Memory B cell (primary cell): Measurements from ENCODE around the gene NOXA1.
A peak's percentile ranks its signal among the peaks of the same experiment; 100 is the strongest.
"Not testable (repeated sequence)": the region's sequence is repeated elsewhere in the genome, so short reads cannot be mapped to it uniquely, and the experiment has no call there.

Experiments
- ATAC-seq: fragments of 150-1000 bp; cut with Tn5 transposase; 2 replicates; pipeline ENCODE4 v1.10.0; 2021; ENCODE audit warnings: low read depth, mild to moderate bottlenecking, moderate library complexity
- DNase-seq, 2 donors: peaks; one replicate each; pipeline ENCODE4 v3.0.0; 2022; ENCODE audit warnings: low spot score in 2 of 2
- H3K27ac Mint-ChIP-seq: one replicate; pipeline ENCODE4 v1.8.0; 2022; ENCODE audit warnings: mild to moderate bottlenecking, moderate library complexity, mixed read lengths
- H3K27me3 Mint-ChIP-seq: one replicate; pipeline ENCODE4 v1.8.0; 2022; ENCODE audit warnings: mixed read lengths
- H3K36me3 Mint-ChIP-seq: one replicate; pipeline ENCODE4 v1.8.0; 2022; ENCODE audit warnings: mild to moderate bottlenecking, mixed read lengths
- H3K4me1 Mint-ChIP-seq: one replicate; pipeline ENCODE4 v1.8.0; 2022; ENCODE audit warnings: mixed read lengths
- H3K4me3 Mint-ChIP-seq: one replicate; pipeline ENCODE4 v1.8.0; 2022; ENCODE audit warnings: mild to moderate bottlenecking, moderate library complexity, mixed read lengths
- H3K9me3 Mint-ChIP-seq: one replicate; pipeline ENCODE4 v1.8.0; 2022; ENCODE audit warnings: mixed read lengths

Gene NOXA1

GRCh38 chr9:137460363-137461315, 37.4 kb downstream of the NOXA1 start:
- H3K4me1 Mint-ChIP-seq, result peaks cover 5% of the 10 kb centered on the region
- no peak overlapping the region for H3K27ac Mint-ChIP-seq
- peak in 1 of 2 donors; percentile 35 for DNase-seq
- H3K27me3 Mint-ChIP-seq, result no peaks in the 10 kb centered on the region
- peak overlapping the region; percentile 14 for H3K4me3 Mint-ChIP-seq
- peaks cover 3% of the 10 kb centered on the region for H3K36me3 Mint-ChIP-seq
- no peak for ATAC-seq
- no peaks in the 10 kb centered on the region for H3K9me3 Mint-ChIP-seq

- Mint-ChIP-seq H3K27ac (no peak overlapping the region), H3K4me3 (peak overlapping the region; percentile 14), H3K36me3 (no peaks in the 10 kb centered on the region), H3K9me3 (no peaks in the 10 kb centered on the region), H3K27me3 (no peaks in the 10 kb centered on the region), H3K4me1 (peaks cover 2% of the 10 kb centered on the region)
- no peak for DNase-seq
- ATAC-seq, result no peak
Observed at GRCh38 chr9:137461316-137461662, 38.1 kb downstream of the NOXA1 start.

- no peaks in the 10 kb centered on the region for H3K9me3 Mint-ChIP-seq
- peaks cover 2% of the 10 kb centered on the region for H3K4me1 Mint-ChIP-seq
- peak overlapping the region; percentile 89 for H3K27ac Mint-ChIP-seq
- H3K27me3 Mint-ChIP-seq, result no peaks in the 10 kb centered on the region
- ATAC-seq, result peak; percentile 79
- no peaks in the 10 kb centered on the region for H3K36me3 Mint-ChIP-seq
- peak overlapping the region; percentile 75 for H3K4me3 Mint-ChIP-seq
- peak; percentile 85 to 90 for DNase-seq
Observed at GRCh38 chr9:137461663-137462395, 38.6 kb downstream of the NOXA1 start.

DNA sequence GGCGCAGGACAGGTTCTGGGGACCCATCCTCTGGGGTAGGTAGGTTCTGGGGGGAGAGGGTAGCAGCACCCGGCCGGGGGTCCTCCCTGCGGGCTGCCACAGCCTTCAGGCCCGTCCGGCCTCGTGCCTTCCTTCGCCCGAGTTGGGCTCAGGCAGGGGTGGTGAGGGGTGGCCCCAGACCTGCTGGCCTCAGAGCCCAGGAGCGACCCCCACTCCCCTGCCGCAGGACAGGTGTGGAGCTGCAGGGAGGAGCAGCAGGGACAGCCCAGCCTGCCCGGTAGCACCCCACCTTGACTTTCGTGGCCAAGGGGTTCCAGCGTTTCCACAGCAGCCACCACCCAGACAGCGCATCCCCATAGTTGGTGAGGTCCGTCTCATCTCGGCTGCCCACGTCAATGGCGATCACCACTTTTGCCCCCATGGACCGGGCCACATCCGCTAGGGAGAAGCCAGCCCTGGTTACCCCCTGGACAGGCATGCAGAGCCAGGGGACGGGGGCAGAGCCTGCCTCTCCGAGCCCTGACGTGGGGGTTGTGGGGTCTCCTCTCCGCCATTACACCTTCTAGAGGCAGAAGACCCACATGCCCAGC, 39.3 kb downstream of the NOXA1 start:
- peak overlapping the region; percentile 75 for H3K4me3 Mint-ChIP-seq
- H3K27ac Mint-ChIP-seq, result peak overlapping the region; percentile 89
- ATAC-seq (no peak), DNase-seq (peak in 1 of 2 donors; percentile 35)
- H3K27me3 Mint-ChIP-seq, result no peaks in the 10 kb centered on the region
- H3K9me3 Mint-ChIP-seq, result no peaks in the 10 kb centered on the region
- no peaks in the 10 kb centered on the region for H3K36me3 Mint-ChIP-seq
- H3K4me1 Mint-ChIP-seq, result peaks cover 2% of the 10 kb centered on the region

- Mint-ChIP-seq H3K4me3 (peak overlapping the region; percentile 37), H3K36me3 (no peaks in the 10 kb centered on the region), H3K27me3 (no peaks in the 10 kb centered on the region), H3K9me3 (no peaks in the 10 kb centered on the region), H3K27ac (peak overlapping the region; percentile 81), H3K4me1 (peaks cover 2% of the 10 kb centered on the region)
- DNase-seq (no peak), ATAC-seq (no peak)
Observed at GRCh38 chr9:137462986-137463930, 40.1 kb downstream of the NOXA1 start.

GRCh38 chr9:137463931-137464290, 40.7 kb downstream of the NOXA1 start:
- no peaks in the 10 kb centered on the region for H3K9me3 Mint-ChIP-seq
- ATAC-seq (no peak), DNase-seq (no peak)
- no peaks in the 10 kb centered on the region for H3K36me3 Mint-ChIP-seq
- no peak overlapping the region for H3K4me3 Mint-ChIP-seq
- H3K27me3 Mint-ChIP-seq, result no peaks in the 10 kb centered on the region
- no peak overlapping the region for H3K27ac Mint-ChIP-seq
- H3K4me1 Mint-ChIP-seq, result peaks cover 2% of the 10 kb centered on the region

- Mint-ChIP-seq H3K4me3 (no peak overlapping the region), H3K4me1 (peaks cover 2% of the 10 kb centered on the region), H3K27me3 (no peaks in the 10 kb centered on the region), H3K36me3 (no peaks in the 10 kb centered on the region), H3K27ac (no peak overlapping the region), H3K9me3 (no peaks in the 10 kb centered on the region)
- ATAC-seq (no peak), DNase-seq (no peak)
Observed at GRCh38 chr9:137464291-137464999, 41.3 kb downstream of the NOXA1 start.

DNA sequence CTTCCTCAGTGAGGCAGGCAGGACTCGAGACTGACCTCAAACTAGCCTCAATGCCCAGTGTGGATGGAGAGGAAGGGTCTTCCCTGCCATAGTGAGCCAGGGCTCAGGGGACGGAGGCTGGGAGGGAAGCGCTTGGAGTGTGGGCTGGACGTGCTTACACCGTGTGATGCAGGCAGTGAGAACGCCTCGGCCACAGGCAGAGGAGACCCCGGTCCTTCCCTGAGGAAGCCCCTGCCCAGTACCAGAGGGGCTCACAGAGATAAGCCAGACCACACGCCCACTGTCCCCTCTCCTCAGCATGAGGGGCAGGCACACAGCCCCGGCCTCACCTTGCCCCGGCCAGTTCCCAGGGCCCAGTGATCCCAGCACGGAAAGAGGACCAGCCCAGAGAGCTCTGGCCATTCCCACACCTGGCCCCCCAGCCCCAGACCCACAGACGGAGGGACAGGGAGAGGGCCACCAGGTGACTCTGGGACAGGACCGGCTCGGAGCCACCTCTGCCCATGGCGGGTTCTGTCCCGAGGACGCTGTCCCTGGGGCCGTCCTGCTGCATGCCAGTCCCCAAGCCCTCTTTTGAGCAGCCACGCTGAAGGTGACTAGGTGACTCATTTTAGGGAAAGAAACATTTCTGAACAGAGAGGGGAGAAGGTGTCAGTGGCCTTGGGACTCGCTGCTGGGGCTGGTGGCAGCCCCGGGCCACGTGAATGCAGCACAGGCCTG, 42.0 kb downstream of the NOXA1 start:
- Mint-ChIP-seq H3K4me3 (no peak overlapping the region), H3K4me1 (peaks cover 2% of the 10 kb centered on the region), H3K27ac (no peak overlapping the region), H3K27me3 (no peaks in the 10 kb centered on the region), H3K36me3 (no peaks in the 10 kb centered on the region), H3K9me3 (no peaks in the 10 kb centered on the region)
- ATAC-seq (no peak), DNase-seq (no peak)

- Mint-ChIP-seq H3K27me3 (no peaks in the 10 kb centered on the region), H3K9me3 (no peaks in the 10 kb centered on the region), H3K4me1 (peaks cover 4% of the 10 kb centered on the region), H3K27ac (peak overlapping the region; percentile 8), H3K4me3 (no peak overlapping the region), H3K36me3 (no peaks in the 10 kb centered on the region)
- ATAC-seq (no peak), DNase-seq (no peak)
Observed at GRCh38 chr9:137465720-137466388, 42.7 kb downstream of the NOXA1 start.

DNA sequence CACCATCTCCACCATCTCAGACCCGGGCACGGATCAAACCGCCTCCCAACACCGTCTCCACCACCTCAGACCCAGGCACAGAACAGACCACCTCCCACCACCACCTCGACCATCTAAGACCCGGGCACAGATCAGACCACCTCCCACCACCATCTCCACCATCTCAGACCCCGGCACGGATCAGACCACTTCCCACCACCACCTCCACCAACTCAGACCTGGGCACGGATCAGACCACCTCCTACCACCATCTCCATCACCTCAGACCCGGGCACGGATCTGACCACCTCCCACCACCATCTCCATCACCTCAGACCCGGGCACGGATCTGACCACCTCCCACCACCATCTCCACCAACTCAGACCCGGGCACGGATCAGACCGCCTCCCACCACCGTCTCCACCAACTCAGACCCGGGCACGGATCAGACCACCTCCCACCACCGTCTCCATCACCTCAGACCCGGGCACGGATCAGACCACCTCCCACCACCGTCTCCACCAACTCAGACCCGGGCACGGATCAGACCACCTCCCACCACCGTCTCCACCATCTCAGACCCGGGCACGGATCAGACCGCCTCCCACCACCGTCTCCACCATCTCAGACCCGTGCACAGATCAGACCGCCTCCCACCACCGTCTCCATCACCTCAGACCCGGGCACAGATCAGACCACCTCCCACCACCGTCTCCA, 43.3 kb downstream of the NOXA1 start:
- peak overlapping the region; percentile 8 for H3K27ac Mint-ChIP-seq
- not testable (repeated sequence) for DNase-seq

GRCh38 chr9:137467161-137467581, 44.0 kb downstream of the NOXA1 start:
- peaks cover 2% of the 10 kb centered on the region for H3K4me1 Mint-ChIP-seq

More for the DNA sequence above, 43.3 kb downstream of the NOXA1 start:
- H3K36me3 Mint-ChIP-seq, H3K9me3 Mint-ChIP-seq, ATAC-seq, H3K27me3 Mint-ChIP-seq, H3K4me3 Mint-ChIP-seq, H3K4me1 Mint-ChIP-seq: not testable (repeated sequence)

GRCh38 chr9:137467896-137468295, 44.7 kb downstream of the NOXA1 start:
- no peak for DNase-seq
- peaks cover 2% of the 10 kb centered on the region for H3K4me1 Mint-ChIP-seq
- no peaks in the 10 kb centered on the region for H3K27me3 Mint-ChIP-seq
- H3K36me3 Mint-ChIP-seq, result peaks cover 7% of the 10 kb centered on the region
- no peak for ATAC-seq
- H3K4me3 Mint-ChIP-seq, result no peak overlapping the region
- H3K9me3 Mint-ChIP-seq, result no peaks in the 10 kb centered on the region
- H3K27ac Mint-ChIP-seq, result no peak overlapping the region

More at GRCh38 chr9:137467161-137467581, 44.0 kb downstream of the NOXA1 start:
- no peaks in the 10 kb centered on the region for H3K27me3 Mint-ChIP-seq
- peaks cover 4% of the 10 kb centered on the region for H3K36me3 Mint-ChIP-seq
- no peak for ATAC-seq
- H3K4me3 Mint-ChIP-seq, result no peak overlapping the region
- no peak for DNase-seq
- no peaks in the 10 kb centered on the region for H3K9me3 Mint-ChIP-seq
- no peak overlapping the region for H3K27ac Mint-ChIP-seq
